Esophagus muscularis mucosa (tissue), 4 donors: ENCODE data around the gene PAPLN.

Experiments used
- EP300 ChIP-seq: sonication (generic); formaldehyde crosslinking; IDR thresholded peaks from one replicate; pipeline ENCODE4 v1.6.1; 2017; ENCODE audit warnings: antibody characterized with exemption
- POLR2A ChIP-seq: fragments of 450-650 bp; IDR thresholded peaks from one replicate; pipeline ENCODE4 v1.6.1; 2017; ENCODE audit warnings: antibody characterized with exemption, moderate library complexity, mild to moderate bottlenecking, low read depth
- POLR2AphosphoS5 ChIP-seq, 2 donors: sonication (generic); formaldehyde crosslinking; IDR thresholded peaks; one replicate each; pipeline ENCODE4 v1.6.1; 2017; ENCODE audit warnings: antibody characterized with exemption in 2 of 2
- TF ChIP-seq, protein P1 (sequence below), 3 experiments: fragments of 200-600 bp in 2 of 3; fragments of 450-650 bp in 1 of 3; sonication (generic) in 2 of 3; IDR thresholded peaks; one replicate each; pipeline ENCODE4 v1.5.1; 2017 to 2019; ENCODE audit warnings: antibody characterized with exemption in 3 of 3, mild to moderate bottlenecking in 2 of 3, moderate library complexity in 1 of 3

DNA sequence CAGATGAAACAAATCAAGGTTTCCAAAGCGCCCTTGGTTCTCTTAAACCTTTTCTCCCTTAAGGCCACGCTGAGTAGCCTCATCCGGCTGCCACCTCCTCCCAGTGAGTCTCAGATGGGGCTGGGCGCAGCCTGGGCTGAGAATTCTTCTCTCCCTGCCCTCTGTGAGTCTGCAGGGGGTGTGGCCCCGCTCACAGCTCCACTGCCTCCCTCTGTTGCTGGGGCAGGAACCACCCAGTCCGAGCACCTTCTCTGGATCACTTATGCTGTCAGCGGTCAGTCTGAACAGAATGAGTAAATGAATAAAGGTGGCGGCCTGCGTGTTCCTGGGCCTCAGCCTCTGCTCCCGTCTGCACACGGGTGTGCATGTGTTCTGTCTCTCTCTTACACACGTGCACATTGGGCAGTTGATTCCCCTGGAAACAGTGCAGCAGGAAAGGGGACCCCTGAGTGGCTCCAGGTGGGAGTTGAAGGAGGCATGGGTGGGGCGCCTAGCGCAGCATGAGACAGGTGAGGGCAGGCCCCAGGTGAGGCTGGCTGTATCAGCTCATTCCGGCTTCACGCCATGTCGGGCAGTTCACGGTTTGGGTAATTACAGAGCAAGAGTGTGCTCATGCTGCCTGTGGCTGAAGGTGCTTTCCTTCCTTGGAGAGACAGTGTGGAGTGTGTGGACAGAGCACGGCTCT lies 4.3 kb downstream of the PAPLN start:
- TF ChIP-seq, protein P1, sequence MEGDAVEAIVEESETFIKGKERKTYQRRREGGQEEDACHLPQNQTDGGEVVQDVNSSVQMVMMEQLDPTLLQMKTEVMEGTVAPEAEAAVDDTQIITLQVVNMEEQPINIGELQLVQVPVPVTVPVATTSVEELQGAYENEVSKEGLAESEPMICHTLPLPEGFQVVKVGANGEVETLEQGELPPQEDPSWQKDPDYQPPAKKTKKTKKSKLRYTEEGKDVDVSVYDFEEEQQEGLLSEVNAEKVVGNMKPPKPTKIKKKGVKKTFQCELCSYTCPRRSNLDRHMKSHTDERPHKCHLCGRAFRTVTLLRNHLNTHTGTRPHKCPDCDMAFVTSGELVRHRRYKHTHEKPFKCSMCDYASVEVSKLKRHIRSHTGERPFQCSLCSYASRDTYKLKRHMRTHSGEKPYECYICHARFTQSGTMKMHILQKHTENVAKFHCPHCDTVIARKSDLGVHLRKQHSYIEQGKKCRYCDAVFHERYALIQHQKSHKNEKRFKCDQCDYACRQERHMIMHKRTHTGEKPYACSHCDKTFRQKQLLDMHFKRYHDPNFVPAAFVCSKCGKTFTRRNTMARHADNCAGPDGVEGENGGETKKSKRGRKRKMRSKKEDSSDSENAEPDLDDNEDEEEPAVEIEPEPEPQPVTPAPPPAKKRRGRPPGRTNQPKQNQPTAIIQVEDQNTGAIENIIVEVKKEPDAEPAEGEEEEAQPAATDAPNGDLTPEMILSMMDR (IDR thresholded peaks at IDR 0.05) = no peak
- TF ChIP-seq POLR2AphosphoS5 (IDR thresholded peaks at IDR 0.05) (no peak), POLR2A (no peak), EP300 (no peak)
